OCI-LY7 (cell line): Measurements from ENCODE around the gene SYVN1.

Source experiments
- EZH2phosphoT487 ChIP-seq: fragments of 200-600 bp; sonication (generic); IDR thresholded peaks from 2 replicates; pipeline ENCODE4 v1.6.1; 2018; ENCODE audit warnings: low read depth, borderline replicate concordance, mild to moderate bottlenecking, mixed run types, antibody characterized with exemption, low read length, moderate library complexity, mixed read lengths
- TF ChIP-seq, protein P1 (sequence below): fragments of 200-600 bp; sonication (generic); conservative IDR thresholded peaks from 2 replicates; pipeline ENCODE4 v1.5.1; 2014; ENCODE audit warnings: mild to moderate bottlenecking, antibody characterized with exemption, low read length, moderate library complexity, mixed read lengths

DNA sequence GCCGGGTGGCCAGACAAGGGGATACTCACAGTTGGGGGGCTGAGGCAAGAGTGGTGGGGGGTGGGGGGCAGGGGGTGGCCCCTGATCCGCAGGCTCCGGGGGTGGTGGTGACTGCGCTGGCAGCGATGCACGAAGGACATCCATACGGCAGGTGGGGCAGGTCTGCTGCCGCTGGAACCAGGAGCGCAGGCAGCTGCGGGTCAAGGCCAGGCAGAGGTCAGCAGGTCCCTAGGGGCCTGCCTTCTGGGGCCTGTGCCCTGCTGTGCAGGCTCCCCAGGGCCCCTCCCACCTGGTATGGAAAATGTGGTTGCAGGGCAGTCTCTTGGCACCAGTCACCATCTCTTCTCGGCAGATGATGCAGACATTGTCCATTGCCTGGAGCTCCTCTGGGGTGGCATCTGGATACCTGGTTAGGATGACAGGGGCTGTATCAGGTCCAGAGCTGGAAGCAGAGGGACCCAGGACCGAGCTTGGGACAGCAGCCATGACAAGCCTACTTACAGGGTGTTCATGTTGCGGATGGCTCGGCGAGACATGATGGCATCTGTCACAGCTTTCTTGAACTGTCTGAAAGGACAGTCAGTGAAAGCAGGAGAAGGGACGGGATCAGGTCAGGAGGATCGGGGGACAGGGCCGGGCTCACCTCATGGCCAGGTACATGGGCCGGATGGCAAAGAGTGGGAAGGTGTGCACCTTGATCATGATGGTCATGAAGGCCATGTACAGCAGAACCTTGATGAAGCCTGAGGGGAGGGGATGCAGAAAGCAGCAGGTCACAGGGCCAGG lies 3.5 kb downstream of the SYVN1 start:
- TF ChIP-seq, protein P1, sequence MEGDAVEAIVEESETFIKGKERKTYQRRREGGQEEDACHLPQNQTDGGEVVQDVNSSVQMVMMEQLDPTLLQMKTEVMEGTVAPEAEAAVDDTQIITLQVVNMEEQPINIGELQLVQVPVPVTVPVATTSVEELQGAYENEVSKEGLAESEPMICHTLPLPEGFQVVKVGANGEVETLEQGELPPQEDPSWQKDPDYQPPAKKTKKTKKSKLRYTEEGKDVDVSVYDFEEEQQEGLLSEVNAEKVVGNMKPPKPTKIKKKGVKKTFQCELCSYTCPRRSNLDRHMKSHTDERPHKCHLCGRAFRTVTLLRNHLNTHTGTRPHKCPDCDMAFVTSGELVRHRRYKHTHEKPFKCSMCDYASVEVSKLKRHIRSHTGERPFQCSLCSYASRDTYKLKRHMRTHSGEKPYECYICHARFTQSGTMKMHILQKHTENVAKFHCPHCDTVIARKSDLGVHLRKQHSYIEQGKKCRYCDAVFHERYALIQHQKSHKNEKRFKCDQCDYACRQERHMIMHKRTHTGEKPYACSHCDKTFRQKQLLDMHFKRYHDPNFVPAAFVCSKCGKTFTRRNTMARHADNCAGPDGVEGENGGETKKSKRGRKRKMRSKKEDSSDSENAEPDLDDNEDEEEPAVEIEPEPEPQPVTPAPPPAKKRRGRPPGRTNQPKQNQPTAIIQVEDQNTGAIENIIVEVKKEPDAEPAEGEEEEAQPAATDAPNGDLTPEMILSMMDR: no peak
- TF ChIP-seq EZH2phosphoT487: no peak
